Measurements from ENCODE around the gene COL4A1.

- TF ChIP-seq EZH2 (IDR thresholded peaks at IDR 0.05; ENCODE audit: insufficient read depth, poor library complexity, severe bottlenecking) (no peak), EZH2phosphoT487 (IDR thresholded peaks at IDR 0.05; ENCODE audit: insufficient read depth, low read depth) (no peak)
Measured at GRCh38 chr13:110233951-110234280, 73.0 kb downstream of the COL4A1 start.

Measured in GM23248 (cell line).